PC-9 (cell line): Measurements from ENCODE around the gene TAMM41.

Experiments used
- EZH2 ChIP-seq: fragments of 200-600 bp; sonication (generic); IDR thresholded peaks from 2 replicates; pipeline ENCODE4 v1.8.0; 2017; ENCODE audit warnings: antibody characterized with exemption, low read depth
- TF ChIP-seq, protein P1 (sequence below): fragments of 200-600 bp; sonication (generic); conservative IDR thresholded peaks from 2 replicates; pipeline ENCODE4 v1.6.1; 2017; ENCODE audit warnings: mixed run types, antibody characterized with exemption, mild to moderate bottlenecking, moderate library complexity

DNA sequence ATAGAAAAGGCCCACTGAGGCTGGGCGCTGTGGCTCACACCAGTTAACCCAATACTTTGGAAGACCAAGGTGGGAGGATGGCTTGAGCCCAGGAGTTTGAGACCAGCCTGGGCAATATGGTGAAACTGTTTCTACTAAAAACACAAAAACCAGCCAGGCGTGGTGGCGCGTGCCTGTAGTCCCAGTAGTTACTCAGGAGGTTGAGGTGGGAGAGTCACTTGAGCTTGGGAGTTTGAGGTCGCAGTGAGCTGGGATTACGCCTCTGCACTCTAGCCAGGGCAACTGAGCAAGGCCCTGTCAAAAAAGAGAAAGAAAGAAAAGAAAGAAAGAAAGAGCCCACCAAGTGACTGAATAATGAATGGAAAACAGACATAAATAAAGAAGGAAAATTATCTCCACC, 32.0 kb downstream of the TAMM41 start:
- TF ChIP-seq, protein P1, sequence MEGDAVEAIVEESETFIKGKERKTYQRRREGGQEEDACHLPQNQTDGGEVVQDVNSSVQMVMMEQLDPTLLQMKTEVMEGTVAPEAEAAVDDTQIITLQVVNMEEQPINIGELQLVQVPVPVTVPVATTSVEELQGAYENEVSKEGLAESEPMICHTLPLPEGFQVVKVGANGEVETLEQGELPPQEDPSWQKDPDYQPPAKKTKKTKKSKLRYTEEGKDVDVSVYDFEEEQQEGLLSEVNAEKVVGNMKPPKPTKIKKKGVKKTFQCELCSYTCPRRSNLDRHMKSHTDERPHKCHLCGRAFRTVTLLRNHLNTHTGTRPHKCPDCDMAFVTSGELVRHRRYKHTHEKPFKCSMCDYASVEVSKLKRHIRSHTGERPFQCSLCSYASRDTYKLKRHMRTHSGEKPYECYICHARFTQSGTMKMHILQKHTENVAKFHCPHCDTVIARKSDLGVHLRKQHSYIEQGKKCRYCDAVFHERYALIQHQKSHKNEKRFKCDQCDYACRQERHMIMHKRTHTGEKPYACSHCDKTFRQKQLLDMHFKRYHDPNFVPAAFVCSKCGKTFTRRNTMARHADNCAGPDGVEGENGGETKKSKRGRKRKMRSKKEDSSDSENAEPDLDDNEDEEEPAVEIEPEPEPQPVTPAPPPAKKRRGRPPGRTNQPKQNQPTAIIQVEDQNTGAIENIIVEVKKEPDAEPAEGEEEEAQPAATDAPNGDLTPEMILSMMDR: no peak
- no peak for TF ChIP-seq EZH2
